ENCODE data around the gene RAB34.

Gene RAB34

GRCh38 chr17:28717578-28718332 is at the start of gene RAB34:
TSS of gene RAB34 (minus strand) at chr17:28717868. CDS start at chr17:28717266, 602 bp downstream.
- DNase-seq, result no peak

- DNase-seq, result no peak
These were observed 47.4 kb upstream of the RAB34 start for GRCh38 chr17:28765038-28765437.

- peak; percentile 76 to 83 for DNase-seq
These were observed 46.2 kb upstream of the RAB34 start for GRCh38 chr17:28763804-28764266.

- DNase-seq, result no peak
These were observed 45.6 kb upstream of the RAB34 start for GRCh38 chr17:28763137-28763799.

GRCh38 chr17:28760601-28761562 is 43.2 kb upstream of the RAB34 start:
- no peak for DNase-seq

- no peak for DNase-seq
These were observed 41.7 kb upstream of the RAB34 start for GRCh38 chr17:28759256-28759865.

- no peak for DNase-seq
These were observed 40.9 kb upstream of the RAB34 start for GRCh38 chr17:28758411-28759121.

- DNase-seq, result no peak
These were observed 38.6 kb upstream of the RAB34 start for GRCh38 chr17:28756049-28756804.

- DNase-seq, result no peak
These were observed 37.8 kb upstream of the RAB34 start for GRCh38 chr17:28755486-28755885.

GRCh38 chr17:28751600-28752366 is 34.1 kb upstream of the RAB34 start:
- DNase-seq, result no peak

GRCh38 chr17:28750178-28751047 is 32.7 kb upstream of the RAB34 start:
- peak; percentile 84 to 86 for DNase-seq

- DNase-seq, result no peak
These were observed 32.0 kb upstream of the RAB34 start for GRCh38 chr17:28749516-28750177.

- DNase-seq, result no peak
These were observed 31.3 kb upstream of the RAB34 start for GRCh38 chr17:28748852-28749515.

GRCh38 chr17:28747801-28748750 is 30.4 kb upstream of the RAB34 start:
- DNase-seq, result no peak

- DNase-seq, result no peak
These were observed 29.5 kb upstream of the RAB34 start for GRCh38 chr17:28747051-28747691.

GRCh38 chr17:28746611-28747050 is 29.0 kb upstream of the RAB34 start:
- DNase-seq, result no peak

All from activated CD4-positive, alpha-beta T cell treated with anti-CD3 and anti-CD28 coated beads, Interleukin-2, amount 50 U/mL, for 4 hours (primary cell).